Putamen (tissue), 1 donor: ENCODE data around the gene STAT4.

Source experiments
- DNase-seq: peaks from one replicate; pipeline ENCODE4 v3.0.0-alpha.2; 2016; ENCODE audit warnings: low spot score

Gene STAT4

DNA sequence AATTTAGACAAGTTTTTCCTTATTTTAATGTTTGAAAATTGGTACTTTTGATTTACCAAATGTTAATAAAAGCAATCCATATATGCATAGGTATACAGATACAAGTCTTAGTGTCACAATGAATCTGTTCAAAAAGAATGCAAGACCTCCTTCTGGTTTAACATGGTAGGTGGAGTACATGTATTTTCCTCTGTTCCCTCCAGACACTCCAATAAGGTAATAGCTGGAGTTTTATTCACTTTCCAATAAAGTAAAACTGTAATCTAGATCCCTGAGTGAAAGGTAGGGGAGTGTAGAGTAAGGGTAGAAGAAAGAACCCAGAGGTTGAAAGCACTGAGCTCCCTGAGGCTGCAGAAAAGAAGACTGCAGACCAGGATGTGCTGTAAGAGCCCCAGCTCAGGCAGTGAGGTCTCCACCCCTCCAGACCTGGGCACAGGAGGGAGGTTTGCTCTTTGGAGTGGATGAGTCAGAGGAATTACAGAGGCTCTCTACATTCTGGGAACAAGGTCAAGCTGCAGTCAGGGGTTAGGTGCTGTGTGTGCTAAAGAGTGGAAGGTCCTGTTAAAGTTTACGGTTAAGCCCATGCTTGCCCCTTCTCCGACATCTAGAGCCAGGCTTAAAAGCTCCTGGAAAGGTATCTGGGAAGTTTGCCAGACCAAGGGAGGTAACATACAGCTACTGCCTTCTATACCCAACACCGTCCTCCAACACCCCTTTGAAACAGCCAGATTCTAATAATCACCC, 109.2 kb downstream of the STAT4 start:
- no peak for DNase-seq

DNA sequence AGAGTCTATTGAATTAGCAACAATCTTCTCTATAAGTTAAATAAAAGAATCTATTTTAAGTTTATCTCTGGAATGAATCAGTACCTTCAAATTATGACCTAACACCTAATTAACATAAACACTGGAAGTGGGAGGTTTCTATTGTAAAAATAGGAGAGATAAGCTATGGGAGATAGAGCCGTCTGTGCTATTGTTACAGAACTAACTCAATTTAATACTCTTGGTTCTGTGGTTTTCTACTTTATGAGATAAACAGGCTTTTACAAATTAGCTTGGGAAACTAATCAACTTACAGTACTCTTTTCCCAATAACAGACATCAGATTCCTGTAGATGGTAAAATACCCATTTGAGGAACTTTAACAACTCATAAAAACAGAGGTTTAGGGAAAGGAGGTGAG, 111.2 kb downstream of the STAT4 start:
- no peak for DNase-seq

GRCh38 chr2:191038741-191039140, 112.1 kb downstream of the STAT4 start:
- DNase-seq, result no peak

GRCh38 chr2:191038241-191038725, 112.5 kb downstream of the STAT4 start:
- no peak for DNase-seq

DNA sequence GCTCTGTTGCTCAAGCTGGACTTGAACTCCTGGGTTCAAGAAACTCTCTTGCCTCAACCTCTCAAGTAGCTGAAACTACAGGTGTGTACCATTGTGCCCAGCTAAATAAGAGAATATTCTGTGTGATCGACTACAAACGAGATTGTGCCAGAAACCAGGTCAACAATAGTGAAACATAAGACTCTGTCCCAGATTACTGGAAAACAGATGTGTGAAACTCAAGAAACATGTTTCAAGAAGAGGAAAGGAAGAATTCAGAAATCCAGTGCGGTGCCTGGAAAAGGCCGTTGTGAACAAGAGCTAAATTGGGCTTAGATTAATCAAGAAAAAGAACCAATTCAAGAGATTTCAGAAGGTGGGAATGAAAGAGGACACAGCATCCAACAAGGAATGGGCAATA, 113.4 kb downstream of the STAT4 start:
- DNase-seq, result no peak

DNA sequence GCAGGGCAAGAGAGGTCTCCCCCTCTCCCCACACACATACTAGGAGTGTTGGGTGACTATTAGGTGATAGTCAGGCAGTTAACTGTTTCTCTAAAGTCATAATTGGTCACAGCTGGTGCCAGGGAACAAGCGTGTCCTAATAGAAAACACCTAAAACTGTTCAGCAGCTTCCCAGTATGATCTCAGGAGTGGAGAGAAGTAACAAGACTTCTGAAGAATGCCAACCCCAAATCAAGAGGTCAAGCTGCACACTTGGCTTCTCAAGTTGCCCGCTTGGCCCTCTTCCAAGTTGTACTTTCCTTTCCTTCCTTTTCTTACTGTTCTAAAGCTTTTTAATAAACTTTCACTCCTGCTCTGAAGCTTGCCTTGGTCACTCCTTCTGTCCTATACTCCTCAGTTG, 114.4 kb downstream of the STAT4 start:
- no peak for DNase-seq

DNA sequence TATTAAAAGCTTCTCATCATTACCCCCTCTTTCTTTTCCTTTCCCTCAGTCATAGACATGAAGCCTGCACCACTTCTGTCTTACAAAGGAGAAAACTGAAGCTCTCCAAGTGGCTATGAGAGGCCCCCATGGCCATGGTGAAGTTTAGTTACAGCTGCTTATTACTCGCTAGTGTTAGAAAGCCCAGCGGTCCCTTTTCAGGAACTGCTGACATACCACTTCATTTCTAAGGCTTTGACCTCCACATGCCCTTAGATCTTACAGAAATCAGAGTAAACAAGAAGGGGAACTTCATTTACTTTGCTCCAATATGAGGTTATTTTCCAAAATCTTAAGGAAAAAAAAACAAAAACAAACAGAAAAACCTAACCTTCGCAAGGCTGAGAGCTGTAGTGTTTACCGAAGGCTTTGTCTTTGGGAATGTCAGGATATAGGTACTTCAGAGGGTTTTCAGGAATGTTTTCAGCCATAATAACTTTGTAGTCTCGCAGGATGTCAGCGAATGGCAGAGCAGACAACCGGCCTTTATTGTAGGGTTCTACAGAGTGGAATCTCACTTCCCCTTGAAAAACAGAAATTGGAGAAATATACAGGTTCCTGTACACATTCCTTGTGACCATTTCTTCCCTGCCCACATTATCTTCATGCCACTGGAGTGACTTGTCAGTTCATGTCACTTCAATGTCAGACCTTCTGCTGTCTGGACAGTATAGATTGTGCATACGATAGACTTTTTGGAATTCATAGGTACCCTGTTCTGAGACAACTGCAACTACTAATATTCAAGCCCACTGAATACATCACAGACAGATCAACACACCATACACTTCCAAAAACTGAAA, 118.0 kb downstream of the STAT4 start:
- no peak for DNase-seq

GRCh38 chr2:191031256-191031655, 119.5 kb downstream of the STAT4 start:
- DNase-seq, result no peak

- no peak for DNase-seq
These were observed 120.2 kb downstream of the STAT4 start for GRCh38 chr2:191030521-191031154.

- no peak for DNase-seq
These were observed 121.4 kb downstream of the STAT4 start for GRCh38 chr2:191029280-191029950.

GRCh38 chr2:191026377-191026776, 124.4 kb downstream of the STAT4 start:
- DNase-seq, result no peak

DNA sequence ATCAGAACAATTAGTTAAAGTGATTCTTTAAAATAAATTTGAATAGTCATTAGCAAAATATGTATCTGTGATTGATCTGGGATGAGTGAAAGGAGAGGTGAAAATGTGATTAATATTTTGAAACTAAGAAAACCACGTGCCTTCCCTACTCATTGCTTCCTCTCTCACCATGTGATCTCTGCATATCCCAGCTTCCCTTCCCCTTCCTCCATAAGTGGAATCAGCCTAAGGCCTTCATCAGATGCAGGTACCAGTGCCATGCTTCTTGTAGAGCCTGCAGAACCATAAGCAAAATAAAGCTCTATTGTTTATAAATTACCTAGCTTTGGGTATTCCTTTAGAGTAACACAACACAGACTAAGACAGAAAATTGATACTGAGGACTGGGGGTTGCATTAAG, 125.7 kb downstream of the STAT4 start:
- DNase-seq, result no peak

DNA sequence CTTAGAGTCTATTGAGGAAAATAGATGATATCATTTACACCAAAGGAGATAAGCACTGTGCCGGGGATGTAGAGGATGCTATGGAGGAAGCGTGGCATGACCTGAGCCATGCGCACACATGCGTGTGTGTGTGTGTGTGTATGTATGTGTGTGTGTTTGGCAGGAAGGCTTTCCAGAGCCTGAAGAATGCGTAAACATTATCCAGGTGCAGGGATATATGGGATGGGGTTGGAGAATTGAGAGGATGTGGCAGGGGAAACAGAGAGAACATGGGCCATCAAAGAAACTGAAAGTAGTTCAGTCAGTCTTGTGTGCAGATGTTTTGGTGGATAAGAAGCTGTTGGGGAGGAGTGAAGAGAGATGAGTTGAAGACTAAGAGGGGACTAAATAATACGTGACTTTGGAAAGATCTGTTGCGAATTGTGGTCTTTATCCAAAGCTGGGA, 127.5 kb downstream of the STAT4 start:
- no peak for DNase-seq

GRCh38 chr2:191020742-191021381, 129.9 kb downstream of the STAT4 start:
- DNase-seq, result no peak

GRCh38 chr2:191020221-191020741, 130.5 kb downstream of the STAT4 start:
- DNase-seq, result peak; percentile 96

- no peak for DNase-seq
These were observed 131.4 kb downstream of the STAT4 start for GRCh38 chr2:191019376-191019775.

DNA sequence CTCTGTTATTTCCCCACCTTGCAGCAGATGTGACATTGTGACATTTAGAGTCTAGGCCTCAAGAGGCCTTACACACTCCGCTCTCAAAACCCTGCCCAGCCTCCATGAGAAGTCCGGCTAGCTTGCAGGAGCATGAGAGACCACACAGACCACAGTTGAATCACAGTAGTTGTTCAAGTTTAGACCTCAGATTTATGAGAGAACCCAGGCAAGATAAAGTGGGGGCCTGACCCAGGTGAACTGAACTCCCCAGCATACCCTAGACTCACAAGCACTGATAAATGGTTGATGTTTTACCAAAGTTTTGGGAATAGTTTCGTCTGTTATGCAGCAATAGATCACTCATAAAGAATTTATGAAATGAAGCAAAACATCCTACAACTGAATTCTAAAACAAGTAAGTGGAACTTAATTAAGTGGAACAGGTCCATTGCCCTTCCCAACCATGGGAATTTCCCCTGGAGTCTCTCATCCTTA, 132.1 kb downstream of the STAT4 start:
- no peak for DNase-seq

DNA sequence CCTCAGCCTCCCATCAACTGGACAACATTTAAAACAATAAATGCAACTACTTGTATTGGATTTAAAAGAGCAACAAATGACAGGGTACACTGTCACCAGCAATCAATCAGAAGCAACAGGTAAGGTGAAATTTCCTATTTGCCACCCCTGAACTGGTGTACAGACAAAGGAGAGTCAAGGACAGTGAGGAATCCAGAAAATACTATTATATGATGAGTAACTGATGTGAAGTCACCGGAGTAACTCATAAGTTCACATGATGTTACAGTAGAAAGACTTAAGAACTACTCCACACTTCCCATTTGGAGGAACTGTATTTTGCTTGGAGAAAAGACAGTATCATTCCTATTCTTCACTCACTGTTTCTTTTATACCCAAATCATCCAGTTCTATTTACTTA, 132.7 kb downstream of the STAT4 start:
- DNase-seq, result no peak

GRCh38 chr2:191015831-191016230, 135.0 kb downstream of the STAT4 start:
- no peak for DNase-seq

- no peak for DNase-seq
These were observed 135.6 kb downstream of the STAT4 start for GRCh38 chr2:191015239-191015638.

DNA sequence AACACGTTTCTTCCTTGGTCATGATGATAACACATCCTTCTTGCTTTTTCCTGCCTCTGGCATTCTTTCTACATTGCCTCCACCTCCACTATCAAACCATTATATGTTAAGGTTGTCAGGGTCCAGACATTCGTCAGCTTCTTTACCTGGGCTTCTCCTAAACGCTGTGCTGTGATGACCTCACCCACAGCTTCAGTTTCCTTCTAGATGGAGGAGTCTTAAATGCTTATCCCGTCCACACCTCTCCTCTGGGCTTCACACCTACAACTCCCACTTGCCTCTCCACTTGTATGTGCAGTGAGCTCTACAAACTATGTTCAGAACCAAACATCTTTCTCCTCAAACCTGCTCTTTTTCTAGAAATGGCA, 136.2 kb downstream of the STAT4 start:
- DNase-seq, result no peak
